CD4-positive, alpha-beta T cell treated with Interleukin-2 at 100 ng/mL for 4 hours (primary cell): ENCODE measurements around the gene CAMK2B.

Experiments used
- DNase-seq: peaks from one replicate; pipeline ENCODE4 v3.0.0-alpha.2; 2020; ENCODE audit warnings: low spot score

CAMK2B gene

GRCh38 chr7:44286618-44287487 is 38.5 kb downstream of the CAMK2B start:
- no peak for DNase-seq

GRCh38 chr7:44286182-44286617 is 39.2 kb downstream of the CAMK2B start:
- DNase-seq, result no peak

- no peak for DNase-seq
These were observed 39.8 kb downstream of the CAMK2B start for GRCh38 chr7:44285561-44285960.

GRCh38 chr7:44284881-44285541 is 40.4 kb downstream of the CAMK2B start:
- no peak for DNase-seq

DNA sequence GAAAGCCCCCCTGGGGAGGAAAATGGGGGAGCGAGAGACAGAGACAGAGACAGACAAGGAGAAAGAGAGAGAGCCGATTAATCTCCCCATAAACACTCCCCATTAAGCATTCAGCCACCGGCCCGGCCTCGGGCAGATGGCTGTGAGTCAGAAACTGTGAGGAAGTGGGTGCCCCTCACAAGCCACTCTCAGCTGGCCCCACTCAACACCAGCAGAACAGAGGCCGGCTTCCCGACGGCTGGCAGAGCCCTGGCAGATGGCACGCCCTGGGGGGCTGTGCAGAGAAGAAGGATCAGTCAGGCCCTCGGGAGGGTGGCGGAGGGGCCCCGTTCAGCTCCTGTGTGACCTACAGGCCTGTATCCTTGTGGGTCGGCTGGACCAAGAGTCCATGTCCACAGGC is 41.2 kb downstream of the CAMK2B start:
- DNase-seq, result no peak

DNA sequence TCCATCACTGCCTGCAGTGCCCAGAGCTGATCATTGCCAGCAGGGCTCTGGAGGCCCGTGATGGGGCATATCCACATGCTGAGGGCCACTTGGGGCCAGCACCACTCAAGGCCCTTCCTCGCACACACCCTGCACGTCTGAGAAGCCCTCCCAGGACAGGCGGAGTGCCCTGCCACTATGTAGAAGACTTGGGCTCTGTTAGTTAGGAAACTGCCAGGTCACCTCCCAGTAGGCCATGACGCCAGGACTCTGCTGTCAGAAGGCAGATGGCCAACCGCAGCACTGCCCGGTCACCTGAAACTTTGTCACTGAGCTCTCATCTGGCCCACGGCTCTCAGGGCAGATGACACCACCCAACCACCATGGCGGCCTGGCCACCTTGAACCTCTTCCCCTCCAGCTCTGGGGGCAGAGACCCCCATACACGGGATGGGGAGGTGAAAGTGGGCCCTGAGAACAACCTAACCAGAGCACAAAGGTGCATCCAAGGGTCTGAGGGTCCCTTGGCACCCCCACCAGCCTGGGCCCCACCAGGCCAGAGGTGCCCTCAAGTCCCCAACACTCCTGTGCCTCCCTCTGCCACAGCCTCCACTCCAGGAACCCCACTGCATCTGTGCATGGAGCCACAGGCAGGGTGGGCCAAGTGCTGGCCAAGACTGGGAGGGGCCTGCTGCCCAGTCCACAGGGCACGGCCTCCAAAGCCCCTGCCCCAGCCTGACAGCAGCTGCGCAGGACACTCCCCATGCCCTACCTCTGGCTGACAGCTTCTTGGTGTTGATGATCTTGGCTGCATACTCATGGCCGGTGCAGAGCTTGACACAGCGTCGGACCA is 41.8 kb downstream of the CAMK2B start:
- DNase-seq, result no peak

DNA sequence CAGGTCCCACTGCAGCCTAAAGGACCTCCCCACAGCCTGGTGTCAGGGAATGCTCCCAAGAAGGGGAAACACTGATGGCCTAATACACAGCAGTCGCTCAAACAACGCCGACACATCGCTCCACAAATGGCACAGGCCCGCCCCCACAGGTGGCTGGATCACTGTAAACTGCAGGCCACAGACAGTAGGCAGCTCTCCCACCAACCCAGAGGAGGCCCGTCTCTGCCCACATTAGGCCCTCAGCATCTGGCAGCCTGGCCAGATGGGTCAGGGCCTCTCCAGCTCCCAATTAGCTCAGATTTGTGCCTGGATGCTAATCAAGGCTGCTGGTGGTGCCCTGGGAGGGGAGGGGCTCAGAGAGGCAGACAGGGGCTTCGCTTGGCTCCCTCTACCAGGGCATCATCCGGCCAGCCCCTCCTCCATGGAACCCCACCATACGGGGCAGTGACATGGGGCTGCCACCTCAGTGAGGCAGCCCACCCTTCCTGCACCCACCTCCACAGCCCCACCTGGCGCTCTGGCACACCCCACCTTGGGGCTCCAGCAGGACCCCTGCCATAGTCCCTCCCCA is 42.7 kb downstream of the CAMK2B start:
- DNase-seq, result no peak

- no peak for DNase-seq
These were observed 43.4 kb downstream of the CAMK2B start for GRCh38 chr7:44281811-44282600.

- DNase-seq, result no peak
These were observed 44.2 kb downstream of the CAMK2B start for GRCh38 chr7:44280993-44281721.

- DNase-seq, result no peak
These were observed 44.8 kb downstream of the CAMK2B start for GRCh38 chr7:44280636-44280992.

DNA sequence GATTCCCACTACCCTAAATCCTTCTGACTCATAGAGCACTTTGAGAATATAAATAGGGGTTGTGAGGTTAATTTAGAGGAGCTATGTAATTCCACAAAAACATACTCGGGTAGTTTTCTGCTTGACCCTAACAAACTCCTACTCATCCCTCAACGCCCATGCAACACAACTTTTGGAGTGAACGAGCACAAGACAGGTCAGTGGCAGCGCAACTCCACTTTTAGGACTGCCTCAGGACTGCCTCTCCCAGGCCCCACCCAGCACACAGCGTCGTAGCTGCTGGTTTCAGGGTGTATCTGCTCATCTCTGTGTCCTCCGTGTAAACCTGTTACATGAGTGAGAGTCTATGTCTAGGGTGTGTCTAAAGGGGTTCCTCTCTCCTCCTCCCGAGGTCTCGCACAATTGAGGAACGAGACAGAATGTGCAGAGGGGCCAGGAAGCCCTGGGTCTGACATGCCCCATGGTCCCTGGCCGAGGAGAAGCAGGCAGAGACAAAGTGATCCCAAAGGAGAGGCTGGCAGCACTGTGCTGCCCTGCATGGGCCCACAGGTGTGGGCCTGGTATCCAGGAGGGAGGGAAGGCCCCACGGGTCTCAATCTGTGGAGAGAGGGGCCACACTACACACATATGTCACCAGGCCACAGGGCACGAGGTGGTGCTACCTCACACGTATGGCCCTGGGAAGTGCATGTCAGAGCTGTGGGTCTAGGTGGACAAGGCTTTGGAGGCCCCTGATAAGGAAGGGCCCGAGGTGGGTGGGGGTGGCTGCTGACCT is 45.5 kb downstream of the CAMK2B start:
- no peak for DNase-seq

DNA sequence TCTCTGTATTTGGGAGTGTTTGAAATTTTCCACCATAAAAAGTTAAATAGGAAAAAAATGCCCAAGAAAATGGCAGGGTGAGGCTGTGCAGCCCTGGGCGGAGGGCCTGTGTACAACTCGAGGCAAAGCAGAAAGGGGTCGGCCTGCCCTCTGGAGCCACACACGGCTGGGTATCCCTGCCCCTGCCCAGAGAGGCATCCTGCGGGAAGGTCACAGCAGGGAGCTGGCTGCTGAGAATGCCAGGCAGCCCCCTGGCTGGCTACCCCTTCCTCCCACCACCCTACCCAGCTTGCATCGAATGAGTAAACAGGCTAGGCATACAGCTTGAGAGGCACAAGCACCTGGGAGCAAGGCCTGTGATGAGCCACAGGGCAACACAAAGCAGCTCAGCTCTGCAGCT is 46.1 kb downstream of the CAMK2B start:
- no peak for DNase-seq

DNA sequence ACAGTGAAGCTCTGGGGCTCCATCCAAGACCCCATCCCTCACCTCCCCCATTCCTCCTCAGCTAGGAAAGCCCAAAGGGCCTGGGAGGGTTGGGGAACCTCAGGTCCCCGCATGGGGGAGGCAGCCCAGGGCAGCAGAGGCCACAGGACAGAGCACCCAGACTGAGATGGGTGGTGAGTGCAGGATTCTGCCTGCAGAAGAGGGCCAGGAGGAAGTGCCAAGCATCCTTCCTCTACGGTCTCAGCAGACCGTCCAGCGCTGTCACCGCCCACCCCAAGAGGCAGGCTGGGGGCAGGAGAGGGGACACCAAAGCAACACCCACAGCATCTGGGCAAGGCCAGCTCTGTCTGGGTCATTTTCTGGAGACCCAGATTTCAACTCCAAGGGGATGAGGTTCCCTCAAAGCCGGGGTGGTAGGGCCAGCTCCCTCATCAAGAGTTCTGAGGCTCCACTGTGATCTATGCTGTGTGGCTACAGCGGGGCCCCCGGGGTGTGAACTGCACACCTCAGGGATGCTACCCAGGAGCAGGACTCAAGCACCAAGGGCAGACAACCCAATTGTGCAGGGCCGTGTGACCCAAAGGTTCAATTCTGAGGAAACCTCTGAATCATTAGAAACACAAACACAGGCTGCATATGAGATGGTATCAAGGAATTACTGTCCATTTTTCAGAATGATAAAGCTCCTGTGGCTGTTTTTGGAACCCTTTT is 46.8 kb downstream of the CAMK2B start:
- DNase-seq, result no peak

GRCh38 chr7:44277851-44278250 is 47.5 kb downstream of the CAMK2B start:
- DNase-seq, result no peak

DNA sequence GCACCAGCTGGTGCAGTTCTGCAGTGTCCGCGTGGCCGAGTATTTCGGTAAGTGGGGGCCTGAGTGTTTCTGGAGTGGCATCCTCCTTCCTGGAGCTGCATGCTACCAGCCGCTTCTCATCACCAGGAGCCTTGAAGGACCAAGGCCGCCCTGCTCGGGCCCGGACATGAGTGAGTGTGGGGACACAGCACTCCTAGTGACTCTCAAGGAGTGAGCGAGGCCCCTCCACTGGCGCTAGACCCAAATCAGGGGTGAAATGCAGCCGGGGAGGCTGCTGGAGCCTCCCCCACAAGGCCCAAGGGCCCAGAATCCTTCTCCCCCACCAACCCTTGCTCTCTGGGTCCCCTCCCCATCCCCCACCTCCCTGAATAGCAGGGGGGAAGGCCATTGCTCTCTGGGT is 48.0 kb downstream of the CAMK2B start:
- no peak for DNase-seq

DNA sequence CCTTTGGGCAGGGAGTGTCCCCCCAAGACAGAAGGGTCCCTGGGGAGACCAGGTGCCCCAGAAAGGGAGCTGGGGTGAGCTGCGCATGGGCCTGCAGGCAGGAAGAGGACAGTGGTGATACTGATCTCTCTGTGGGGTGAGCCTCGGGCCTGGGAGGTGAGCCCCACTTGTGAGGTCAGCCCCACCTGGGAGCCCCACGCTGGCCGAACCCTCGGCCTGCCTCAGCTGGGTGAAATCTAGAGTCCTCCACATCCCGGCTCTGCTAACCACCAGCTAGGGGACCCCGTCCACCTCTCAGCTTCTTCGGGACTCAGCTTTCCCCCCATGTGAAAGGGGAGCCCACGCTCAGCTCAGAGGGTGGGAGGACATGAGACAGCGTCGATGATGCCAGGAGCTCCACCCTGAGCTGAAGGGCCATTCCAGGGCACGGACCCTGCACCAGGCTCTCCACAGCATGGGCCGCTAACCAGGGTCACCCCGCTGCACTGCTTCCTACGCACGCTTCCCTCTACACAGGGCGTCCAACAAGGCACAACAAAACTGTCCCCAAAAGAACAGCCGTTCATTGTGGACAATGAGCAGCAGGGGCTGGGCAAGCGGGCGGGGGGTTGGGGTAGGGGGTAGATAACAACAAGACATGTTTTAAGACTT is 48.7 kb downstream of the CAMK2B start:
- no peak for DNase-seq

DNA sequence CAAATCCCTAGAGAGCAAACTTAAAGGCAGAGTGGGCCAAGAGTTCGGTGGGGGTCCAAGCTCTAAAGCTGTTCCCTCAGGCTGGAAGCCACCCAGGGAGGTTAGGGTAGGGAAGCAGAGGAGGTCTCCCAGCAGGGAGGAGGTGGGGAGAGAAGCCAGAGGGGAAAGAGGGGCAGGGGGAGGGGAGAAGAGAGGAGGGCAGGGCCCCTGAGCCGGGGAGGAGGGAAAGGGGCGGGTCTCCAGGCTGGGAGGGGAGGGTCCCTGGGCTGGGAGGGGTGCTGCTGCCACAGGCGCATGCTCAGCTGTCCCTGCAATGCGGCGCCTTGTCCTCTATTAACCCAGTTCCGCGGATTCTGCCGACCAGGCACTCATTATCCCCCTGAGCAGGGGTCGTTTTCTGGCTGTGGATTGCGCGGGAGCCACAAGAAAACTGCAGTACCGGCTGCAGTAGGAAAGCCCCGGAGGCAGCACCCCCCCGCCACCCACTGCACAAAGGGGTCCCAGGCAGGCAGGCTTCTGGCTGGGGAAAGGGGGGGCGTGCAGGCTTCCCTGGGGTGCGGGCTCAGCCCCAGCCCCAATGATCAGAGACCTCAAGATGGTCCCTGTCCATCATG is 49.3 kb downstream of the CAMK2B start:
- no peak for DNase-seq

DNA sequence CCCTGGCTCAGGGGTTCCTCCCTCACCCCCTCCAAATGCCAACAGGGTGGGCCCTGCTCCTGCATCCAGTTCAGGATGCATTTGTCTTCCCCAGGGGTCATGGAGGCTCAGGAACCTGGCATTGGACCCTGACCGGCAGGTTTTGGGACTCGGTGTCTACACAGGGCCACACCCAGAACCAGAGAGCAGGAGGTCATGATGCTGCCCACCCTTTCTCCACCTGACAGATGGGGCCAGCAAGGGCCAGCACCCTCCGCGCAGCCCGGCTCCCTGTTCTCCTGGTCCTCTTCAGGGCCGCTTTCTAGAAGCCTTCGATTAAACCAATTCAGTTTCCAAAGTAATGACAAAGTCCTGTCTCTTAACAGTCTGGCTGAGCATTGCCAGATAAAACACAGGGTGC is 50.2 kb downstream of the CAMK2B start:
- DNase-seq, result no peak

DNA sequence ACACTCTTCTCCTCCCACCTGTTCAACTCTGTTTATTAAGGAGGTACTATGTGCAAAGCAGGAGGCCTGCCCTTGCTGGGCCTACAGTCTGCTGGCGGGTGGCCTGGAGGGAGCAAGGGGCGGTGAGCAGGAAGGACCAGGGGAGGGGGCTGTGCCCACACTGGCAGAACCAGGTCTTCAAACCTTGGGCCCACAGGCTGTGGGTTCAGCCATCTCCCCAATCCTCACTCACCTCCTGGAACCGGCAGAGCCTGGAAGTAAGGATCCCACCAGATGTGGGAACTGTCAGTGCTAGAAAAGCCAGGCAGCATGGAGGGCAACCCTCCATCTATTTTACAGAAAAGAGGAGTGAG is 50.8 kb downstream of the CAMK2B start:
- no peak for DNase-seq
